CD4-positive, alpha-beta T cell treated with Interleukin-15 for 1 hour (primary cell): ENCODE results near the gene ASPHD2.
"Not testable (repeated sequence)": the region's sequence is repeated elsewhere in the genome, so short reads cannot be mapped to it uniquely, and the experiment has no call there.

ENCODE experiments used
- DNase-seq: peaks from one replicate; pipeline ENCODE4 v3.0.0-alpha.2; 2020

The ASPHD2 gene, protein sequence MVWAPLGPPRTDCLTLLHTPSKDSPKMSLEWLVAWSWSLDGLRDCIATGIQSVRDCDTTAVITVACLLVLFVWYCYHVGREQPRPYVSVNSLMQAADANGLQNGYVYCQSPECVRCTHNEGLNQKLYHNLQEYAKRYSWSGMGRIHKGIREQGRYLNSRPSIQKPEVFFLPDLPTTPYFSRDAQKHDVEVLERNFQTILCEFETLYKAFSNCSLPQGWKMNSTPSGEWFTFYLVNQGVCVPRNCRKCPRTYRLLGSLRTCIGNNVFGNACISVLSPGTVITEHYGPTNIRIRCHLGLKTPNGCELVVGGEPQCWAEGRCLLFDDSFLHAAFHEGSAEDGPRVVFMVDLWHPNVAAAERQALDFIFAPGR

DNA sequence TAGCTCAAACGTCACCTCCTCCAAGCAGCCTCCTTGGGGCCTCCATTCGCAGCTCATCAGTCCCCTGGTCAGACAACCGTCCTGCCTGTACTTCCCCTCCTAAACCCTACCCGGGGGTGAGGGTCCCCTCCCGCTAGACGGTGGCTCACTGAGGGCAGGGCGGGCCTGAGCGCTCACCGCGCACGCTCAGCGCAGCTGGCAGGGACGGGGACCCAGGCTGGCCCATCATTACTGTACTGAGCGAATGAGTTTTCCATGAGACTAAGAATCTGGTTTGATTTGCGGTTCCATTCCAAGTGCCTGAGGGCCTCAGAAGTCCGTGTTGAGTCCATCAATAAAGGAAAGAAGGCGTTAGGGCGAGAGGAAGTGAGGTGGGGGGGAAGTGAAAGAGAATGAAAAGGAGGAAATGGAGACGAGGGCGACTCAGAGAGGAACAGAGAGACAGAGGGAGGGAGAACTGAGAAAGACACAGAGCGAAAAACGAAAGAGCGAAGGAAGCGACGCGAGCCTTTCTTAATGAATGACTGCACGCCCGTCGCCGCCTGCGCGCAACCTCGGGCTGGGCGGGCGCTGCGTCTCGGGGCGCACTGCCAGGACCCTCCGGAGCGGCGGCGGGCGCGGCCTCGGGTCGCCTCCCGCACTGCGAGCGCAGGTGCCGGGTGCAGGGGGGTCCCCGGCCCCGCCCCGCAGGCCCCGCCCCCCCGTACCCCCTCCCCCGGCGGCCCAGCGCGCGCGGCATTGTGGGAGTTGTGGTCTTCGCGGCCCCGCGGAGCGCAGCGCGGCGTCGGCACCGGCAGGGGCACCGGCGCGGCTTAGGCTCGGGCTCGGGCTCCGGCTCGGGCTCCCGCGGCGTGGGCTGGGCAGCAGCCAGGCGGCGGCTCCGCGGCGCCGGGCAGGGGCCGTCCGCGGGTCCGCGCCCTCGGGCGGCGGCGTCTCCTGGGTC lies at the start of gene ASPHD2:
TSS of gene ASPHD2 (plus strand) at position 746 of the 943 bp plus-strand sequence. CDS start 4,356 bp downstream, outside the sequence.
- peak; percentile 84 for DNase-seq

DNA sequence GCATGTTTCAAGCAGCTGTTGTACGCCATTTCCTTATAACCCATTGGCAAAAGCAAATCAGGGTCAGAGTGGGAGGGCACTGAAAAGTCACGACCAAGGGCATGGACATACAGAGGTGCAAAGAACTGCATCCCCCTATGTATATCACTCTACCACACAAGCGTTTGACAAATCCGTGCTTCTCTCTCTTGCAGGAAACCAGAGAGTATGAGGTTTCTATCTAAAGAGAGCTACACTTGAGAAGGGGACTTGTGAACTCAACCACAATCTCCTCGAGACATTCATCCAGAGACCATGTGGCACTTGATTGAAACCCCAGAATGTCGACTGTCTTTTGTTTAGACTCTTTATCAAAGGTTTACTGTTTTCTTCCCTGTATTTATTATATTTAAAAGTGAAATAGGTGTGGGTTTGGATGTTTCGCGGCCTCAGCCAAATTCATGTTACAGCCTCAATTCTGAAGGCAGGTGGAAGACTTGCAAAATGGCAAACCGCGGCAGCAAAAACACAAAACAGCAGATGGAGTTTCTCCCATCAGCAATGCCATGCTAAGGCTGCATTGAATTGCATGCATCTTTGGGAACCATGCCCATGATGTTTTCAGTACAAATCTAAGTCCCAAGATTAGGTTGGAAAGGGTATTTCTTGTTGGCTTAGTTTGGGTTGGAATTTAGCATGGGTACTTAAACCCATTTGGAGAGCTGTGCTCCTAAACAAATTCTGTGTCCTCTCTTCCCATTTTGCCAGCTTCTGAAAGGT lies 48.8 kb upstream of the ASPHD2 start:
- DNase-seq: no peak

DNA sequence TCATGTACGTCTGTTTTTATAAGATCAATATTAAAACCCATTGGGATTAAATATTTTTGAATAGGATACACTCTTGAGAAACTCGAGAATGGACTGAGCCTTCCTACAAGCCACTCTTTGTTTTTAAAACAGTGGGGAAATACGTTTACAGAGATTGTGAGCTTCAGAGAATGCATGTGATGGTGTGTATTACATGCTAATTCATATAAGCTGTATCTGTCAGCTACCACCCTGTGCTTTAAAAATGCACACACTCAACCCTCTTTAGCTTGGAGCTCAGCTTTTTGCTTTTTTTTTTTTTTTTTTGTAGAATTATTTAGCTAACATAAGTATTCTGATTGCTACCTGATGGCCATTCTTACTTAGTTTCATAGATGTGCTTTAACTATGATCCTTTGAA lies 46.3 kb upstream of the ASPHD2 start:
- DNase-seq: no peak

DNA sequence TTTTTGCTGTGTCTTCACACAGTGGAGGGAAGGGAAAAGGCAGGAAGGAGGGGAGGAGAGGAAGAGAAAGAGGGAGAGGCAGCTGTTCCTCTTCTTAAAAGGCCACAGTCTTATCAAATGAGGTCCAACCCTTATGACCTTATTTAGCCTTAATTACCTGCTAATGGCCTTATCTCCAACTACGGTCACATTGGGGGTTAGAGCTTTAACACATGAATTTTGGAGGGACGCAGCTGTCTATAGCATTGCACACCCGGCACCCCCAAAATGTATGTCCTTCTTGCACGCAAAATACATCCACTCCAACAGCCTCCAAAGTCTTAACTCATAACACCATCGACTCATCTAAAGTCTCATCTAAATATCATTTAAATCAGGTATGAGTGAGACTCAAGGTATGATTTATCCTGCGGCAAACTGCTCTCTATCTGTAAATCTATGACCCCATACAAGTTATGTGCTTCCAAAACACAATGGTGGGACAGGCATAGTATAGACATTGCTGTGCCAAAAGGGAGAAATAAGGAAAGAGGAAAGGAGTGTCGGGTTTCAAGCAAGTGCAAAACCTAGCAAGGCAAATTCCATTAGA lies 45.0 kb upstream of the ASPHD2 start:
- DNase-seq: no peak

DNA sequence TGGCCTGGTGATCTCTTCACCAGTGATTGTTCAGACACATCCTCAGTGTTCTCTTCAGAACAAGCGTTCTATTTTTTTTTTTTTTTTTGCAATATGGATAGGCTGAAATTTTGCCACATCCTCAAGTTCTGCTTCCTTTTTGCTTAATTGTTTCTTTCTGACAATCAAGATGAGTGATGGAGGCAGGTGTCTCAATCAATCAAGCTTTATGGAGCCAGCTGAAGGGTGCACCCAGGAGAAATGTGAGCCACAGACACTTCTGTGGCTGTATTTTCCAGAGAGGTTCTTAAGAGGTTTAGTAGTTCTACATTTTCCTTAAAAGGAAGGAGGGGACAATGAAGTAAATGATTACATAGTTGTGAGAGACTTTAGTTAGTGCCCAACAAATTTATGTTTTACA lies 43.9 kb upstream of the ASPHD2 start:
- no peak for DNase-seq

DNA sequence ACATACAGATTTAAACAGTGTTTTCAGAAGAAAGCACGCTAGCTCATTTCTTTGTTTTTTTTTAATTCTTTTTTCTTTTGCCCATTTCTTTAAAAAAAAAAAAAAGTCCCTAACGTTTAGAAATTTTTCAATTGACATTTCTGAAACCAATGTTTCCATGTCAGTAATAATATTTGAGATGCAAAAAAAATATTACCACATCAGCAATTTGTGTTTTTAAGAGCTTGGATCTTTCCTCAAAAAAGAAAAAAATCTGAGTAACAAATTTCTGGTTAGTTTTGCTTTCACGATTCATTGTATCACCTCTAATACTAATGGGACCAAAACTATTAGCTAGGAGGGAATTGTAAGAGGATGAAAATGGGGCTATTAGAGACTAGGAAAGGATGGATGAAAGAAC lies 39.9 kb upstream of the ASPHD2 start:
- no peak for DNase-seq

DNA sequence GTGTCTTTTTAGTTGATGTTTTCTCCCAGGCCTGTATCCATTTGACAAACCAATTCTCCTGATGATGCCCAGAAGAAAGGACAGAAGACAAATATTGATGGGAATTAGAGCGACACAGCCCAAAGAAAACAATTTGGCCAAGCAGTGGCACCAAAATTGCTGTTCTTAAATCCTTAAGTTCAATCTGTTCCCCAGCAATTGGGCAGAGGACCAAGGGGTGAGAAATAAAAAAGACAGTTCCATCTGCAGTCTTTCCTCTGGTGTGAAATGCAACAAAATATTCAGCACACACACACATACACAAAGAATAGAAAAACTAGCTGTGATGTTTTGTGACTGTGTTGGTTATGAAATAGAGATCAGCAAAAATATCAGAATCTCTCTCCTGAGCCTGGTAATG lies 38.0 kb upstream of the ASPHD2 start:
- no peak for DNase-seq

DNA sequence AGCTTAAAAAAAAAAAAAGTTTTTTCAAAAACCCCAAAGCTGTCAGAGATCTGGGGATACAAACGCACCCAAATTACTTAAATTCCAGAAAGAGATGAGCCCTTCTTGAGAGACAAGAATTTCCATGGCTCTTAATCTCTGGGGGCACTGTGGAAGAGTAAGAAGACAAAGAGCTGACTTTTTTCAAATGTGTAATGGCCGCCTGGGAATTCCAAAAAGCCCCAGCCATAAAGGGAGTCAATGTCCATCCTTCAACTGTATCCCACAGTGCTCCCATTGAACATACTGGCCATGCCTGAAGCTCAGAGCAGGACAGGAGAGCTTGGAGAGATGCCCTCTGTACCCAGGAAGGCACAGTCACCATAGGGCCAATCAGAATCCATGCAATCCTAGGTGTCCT lies 37.4 kb upstream of the ASPHD2 start:
- DNase-seq: no peak

DNA sequence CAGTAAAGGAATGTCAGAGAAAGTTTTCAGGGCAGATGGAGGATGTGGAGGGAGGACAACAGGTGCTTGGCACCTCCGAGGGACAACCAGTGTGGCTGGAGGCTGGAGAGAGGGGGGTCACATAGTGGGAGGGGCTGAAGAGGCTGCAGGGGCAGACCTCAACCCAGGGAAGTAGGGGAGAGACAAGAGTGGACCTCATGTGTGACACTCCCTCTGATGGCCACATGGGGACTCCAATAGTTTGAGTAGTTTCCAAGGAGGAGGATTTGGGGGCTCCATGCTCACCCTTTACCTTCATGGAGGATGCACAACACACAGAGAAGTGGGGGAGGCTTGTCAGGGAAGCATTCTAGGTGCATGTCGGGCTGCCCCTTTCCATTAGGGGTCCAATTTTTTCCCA lies 35.1 kb upstream of the ASPHD2 start:
- no peak for DNase-seq

DNA sequence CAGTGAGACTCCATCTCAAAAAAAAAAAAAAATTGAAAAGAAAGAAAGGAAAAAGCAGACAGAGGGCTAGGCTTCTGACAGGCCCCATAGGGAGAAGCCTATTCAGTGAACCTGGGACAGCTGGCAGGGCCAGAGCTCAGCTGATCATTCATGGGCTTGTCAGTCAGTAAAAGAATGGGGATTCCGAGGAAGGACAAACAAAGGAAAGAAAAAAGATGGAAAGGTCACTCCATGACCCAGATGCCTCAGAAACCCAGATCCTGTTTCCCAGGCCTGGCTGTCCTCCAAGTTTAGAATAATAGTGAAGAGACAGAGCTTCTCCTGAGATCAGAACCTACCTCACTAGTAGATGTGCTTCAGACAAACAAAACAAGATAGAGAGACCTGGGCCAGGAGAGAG lies 34.3 kb upstream of the ASPHD2 start:
- DNase-seq: no peak

DNA sequence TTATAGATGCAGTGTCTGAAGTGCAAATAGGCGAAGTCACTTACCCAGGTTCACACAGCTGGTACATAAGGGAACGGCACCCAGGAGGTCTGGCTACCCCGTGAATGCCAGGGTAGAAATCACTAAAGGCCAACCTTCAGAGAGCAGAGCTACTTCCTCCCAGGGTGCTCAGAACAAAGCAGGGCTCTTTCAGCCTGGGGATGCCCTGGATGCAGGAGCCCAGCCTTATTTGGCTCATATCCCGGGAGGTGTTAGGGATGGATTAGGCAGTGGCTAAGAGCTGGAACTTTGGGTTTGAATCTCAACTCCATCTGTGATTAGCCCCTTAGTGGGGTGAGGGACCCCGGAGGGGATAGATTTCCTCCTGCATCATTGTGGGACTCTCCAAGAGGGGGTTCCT lies 33.1 kb upstream of the ASPHD2 start:
- DNase-seq: no peak

DNA sequence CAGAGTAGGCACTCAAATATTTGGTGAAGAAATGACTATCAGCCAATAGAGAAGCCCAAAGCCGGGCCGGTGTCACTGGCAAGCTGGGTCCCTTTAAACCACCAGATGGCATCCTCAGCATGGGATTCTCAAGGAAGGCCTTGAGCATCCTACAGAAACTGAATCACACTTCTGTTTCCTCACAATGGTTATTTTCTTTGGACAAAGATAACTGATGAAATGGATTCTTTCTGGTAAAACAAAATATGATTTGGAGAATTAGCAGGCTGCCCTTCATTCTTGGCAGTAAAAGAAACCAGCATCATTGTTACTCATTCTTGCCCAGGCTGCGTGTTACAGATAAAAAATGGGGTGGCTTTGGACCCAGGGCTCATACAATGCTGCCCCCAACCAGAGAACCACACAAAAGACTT lies 30.3 kb upstream of the ASPHD2 start:
- peak; percentile 60 for DNase-seq

DNA sequence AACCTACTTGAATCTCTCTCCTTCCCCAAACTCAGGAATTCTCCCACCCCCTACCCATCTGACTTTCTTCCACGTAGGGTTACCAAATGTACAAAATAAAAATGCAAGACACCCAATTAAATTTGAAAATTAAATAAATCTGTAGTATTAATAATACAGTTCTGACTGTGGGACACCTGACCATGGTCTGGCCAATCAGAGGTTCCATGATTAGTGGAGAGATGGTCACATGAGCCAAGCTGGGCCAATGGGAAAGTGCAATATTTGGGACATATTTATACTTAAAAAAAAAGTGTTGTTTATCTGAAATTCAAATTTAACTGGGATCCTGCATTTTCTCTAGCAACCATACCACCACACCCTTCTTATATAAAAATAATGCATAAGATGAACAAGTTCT lies 29.8 kb upstream of the ASPHD2 start:
- DNase-seq: no peak

DNA sequence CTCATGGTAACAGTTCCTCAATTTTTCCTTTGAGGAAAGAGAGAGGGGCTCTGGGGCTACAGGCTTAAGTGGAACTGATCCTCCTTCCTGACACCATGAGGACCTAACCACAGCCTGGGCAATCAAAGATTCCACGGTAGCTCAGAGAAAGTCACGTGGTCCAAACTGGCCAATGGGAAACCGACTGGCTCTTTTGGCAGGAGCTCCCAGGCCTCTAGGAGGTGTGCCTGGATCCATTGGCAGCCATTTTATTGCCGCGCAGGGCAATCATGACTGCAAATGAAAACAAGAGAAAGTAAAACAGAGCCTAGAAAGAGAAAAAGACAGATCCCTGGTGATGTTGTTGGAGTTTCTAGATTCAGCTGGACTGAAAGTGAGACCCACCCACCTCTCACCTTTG lies 27.3 kb upstream of the ASPHD2 start:
- no peak for DNase-seq

DNA sequence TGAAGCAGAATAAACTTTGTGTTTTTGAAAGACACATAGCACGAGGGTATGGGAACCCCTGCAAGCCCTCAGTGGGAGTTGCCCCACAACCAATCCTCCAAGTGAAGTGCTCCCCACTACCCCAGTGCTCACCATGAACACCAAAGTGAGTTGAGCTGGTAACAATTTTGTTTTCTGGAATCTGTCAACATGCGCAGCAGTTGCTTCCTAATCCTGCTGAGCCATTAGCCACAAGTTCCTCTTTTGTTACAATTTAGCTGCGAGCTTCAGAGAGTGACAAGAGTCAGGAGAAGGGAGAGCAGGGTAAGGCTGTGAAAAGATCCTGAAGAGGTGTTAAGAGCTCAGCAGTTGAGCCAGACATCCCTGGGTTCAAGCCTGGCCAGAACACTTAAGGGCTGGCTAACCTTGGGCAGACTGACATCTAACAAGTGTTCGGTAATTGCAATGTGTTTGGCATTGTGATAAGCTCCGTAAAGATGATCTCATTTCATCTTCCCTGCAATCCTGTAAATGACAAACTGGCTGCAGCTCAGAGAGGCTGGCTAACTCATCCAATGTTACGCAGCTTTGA lies 24.1 kb upstream of the ASPHD2 start:
- no peak for DNase-seq

DNA sequence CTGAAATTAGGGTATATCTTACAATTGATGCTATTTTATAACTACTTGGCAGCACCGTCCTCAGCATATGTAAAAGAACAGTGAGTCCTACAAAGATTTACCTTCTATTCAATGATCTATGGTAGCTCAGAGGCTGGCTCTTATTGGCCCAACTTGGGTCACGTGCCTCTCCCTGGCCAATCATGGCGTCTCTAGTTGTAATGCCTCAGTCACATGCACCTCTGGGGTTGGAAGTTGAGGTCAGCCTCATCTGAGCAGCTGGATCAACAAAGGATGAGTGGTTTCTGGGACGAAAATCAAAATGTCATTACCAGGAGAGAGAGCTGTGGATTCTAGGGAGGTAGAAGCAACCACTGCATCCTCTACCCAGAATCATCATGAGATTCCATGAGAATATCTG lies 22.9 kb upstream of the ASPHD2 start:
- DNase-seq: no peak

DNA sequence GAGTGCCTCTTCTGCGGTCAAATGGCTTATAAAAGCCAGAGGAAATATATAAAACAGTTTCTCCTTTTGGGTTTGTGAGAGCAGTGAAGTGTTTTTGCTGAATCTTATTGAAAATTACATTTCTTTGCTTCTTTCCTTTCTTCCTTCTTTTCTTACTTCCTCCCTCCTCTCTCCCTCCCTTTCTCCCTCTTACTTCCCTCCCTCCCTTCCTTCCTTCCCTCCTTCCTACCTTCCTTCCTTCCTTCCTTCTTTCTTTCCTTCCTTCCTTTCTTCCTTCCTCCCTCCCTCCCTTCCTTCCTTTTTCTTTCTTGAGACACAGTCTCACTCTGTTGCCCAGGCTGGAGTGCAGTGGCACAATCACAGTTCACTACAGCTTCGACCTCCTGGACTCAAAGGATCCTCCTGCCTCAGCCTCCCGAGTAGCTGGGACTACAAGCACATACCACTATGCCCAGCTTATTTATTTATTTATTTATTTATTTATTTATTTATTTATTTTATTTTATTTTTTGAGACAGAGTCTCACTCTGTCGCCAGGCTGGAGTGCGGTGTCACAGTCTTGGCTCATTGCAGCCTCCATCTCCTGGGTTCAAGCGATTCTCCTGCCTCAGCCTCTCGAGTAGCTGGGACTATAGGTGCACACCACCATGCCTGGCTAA lies 20.4 kb upstream of the ASPHD2 start:
- not testable (repeated sequence) for DNase-seq

DNA sequence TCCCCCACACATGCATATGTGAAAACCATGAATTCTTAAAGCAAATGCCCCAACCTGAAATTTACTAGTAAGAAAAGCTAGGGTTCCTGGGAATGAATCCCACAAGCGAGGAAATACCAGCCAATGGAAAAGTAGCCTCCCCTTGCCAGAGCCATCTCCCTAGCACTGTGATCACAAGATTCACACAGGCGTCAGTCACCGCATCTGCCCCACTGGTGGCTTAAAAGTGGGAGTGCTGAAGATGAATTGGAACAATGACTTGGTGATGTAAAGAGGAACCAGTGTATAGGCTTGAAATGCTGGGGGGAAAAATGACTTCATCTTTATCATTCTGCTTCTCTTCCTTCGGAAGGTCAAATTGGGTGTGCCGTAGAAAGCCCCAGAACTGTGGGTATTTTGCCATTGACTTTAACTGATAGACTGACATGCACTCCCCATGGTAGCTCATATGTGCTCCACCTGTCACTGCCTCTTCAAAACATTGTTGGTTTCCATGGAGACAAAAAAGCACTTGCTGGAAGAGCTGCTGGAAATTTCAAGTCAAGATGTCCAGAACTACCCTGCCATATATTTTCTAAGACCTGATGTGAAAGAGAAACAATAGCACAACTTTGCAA lies 19.2 kb upstream of the ASPHD2 start:
- DNase-seq: no peak

DNA sequence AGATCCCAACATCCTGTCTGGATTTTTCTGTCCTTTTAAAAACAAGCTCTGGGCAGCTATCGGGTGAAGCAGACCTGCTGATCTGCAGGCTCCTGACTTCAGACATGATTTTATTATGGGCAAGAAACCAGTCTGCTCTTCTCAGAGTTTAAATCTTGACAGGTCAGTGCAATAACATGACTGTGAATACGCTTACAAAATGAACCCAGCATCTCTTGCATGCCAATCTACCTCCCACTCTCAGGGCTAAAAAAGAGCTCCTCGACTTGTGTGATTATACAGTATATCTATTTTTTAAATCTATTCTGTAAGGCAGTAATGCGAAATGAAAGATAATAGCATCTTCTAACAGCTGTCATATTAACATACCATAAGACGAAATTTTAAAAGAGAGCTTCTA lies 18.7 kb upstream of the ASPHD2 start:
- DNase-seq: no peak

DNA sequence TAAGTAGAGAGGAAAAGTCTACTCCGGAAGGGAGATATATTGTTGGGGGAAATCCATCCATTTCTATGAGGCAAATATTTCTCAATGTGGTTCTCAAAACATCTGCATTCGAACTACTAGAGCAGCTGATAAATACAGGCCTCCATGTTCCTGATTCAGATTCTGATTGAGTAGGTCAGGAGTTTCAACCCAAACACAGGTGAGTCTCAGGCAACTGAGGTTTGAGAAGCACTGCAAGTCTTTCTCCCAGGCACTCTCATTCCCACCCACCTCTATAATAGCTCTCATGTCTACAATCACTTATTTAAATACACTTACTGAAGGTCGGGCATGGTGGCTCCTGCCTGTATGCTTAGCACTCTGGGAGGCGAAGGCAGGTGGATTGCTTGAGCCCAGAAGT lies 14.7 kb upstream of the ASPHD2 start:
- DNase-seq: no peak

DNA sequence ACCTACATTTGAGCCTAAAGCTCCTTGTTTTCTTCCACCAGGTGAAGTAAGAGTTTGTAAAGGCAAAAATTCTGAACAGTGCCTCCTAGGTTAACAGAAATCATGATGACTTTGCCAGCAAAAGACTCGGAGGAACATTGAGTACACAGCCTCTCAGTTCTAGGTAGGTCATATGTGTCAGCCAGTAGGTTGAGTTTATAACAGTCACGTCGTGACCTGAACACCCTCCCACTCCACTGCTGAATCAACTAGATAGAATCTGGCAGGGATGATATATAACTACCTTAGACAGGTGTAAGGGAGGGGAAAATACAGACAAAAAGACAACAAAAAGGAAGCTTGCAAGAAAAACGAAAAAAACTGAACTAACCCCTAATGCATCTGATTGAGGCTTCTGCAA lies 12.8 kb upstream of the ASPHD2 start:
- no peak for DNase-seq
